WTC11 (cell line): ENCODE results near the gene TOMM5.

Experiments
- CREM ChIP-seq: sonication (generic); formaldehyde crosslinking; IDR thresholded peaks from 2 replicates; pipeline ENCODE4 v1.8.1; 2022; ENCODE audit warnings: mild to moderate bottlenecking, missing genetic modification reagents, moderate library complexity
- JUN ChIP-seq: sonication (generic); formaldehyde crosslinking; IDR thresholded peaks from 2 replicates; pipeline ENCODE4 v1.8.0; 2023; ENCODE audit warnings: mild to moderate bottlenecking, missing genetic modification reagents
- NFYB ChIP-seq: sonication (generic); formaldehyde crosslinking; conservative IDR thresholded peaks from 2 replicates; pipeline ENCODE4 v1.8.0; 2022; ENCODE audit warnings: low read depth, missing genetic modification reagents
- SP1 ChIP-seq: sonication (generic); formaldehyde crosslinking; conservative IDR thresholded peaks from 2 replicates; pipeline ENCODE4 v1.8.1; 2022; ENCODE audit warnings: missing genetic modification reagents
- ZBTB21 ChIP-seq: sonication (generic); formaldehyde crosslinking; IDR thresholded peaks from 2 replicates; pipeline ENCODE4 v1.8.1; 2023; ENCODE audit warnings: mild to moderate bottlenecking, missing genetic modification reagents, borderline replicate concordance

GRCh38 chr9:37575921-37576721, 16.3 kb downstream of the TOMM5 start, which contains the start of gene FBXO10:
- TF ChIP-seq NFYB (CRISPR knock-in tag) (no peak), SP1 (CRISPR knock-in tag) (peak; percentile 70; the same call in 1 of the 2 replicates), ZBTB21 (CRISPR knock-in tag) (peak; percentile 51; the same call in 1 of the 2 replicates), JUN (CRISPR knock-in tag) (no peak), CREM (CRISPR knock-in tag) (peak; percentile 88)
